OCI-LY1 (cell line): ENCODE measurements around the gene RNF212.

Experiments
- EZH2 ChIP-seq: fragments of 200-600 bp; sonication (generic), shearing (Covaris generic); IDR thresholded peaks from 2 replicates; pipeline ENCODE4 v1.8.0; 2017; ENCODE audit warnings: borderline replicate concordance, mixed run types, mild to moderate bottlenecking, antibody characterized with exemption, low read length, moderate library complexity, mixed read lengths
- TF ChIP-seq, protein P1 (sequence below): fragments of 200-600 bp; sonication (generic), shearing (Covaris generic); IDR thresholded peaks from 2 replicates; pipeline ENCODE4 v1.5.1; 2017; ENCODE audit warnings: mild to moderate bottlenecking, antibody characterized with exemption, low read length, moderate library complexity, mixed read lengths

- TF ChIP-seq, protein P1, sequence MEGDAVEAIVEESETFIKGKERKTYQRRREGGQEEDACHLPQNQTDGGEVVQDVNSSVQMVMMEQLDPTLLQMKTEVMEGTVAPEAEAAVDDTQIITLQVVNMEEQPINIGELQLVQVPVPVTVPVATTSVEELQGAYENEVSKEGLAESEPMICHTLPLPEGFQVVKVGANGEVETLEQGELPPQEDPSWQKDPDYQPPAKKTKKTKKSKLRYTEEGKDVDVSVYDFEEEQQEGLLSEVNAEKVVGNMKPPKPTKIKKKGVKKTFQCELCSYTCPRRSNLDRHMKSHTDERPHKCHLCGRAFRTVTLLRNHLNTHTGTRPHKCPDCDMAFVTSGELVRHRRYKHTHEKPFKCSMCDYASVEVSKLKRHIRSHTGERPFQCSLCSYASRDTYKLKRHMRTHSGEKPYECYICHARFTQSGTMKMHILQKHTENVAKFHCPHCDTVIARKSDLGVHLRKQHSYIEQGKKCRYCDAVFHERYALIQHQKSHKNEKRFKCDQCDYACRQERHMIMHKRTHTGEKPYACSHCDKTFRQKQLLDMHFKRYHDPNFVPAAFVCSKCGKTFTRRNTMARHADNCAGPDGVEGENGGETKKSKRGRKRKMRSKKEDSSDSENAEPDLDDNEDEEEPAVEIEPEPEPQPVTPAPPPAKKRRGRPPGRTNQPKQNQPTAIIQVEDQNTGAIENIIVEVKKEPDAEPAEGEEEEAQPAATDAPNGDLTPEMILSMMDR, result no peak
- TF ChIP-seq EZH2, result no peak
Measured at GRCh38 chr4:1052231-1052671, 61.1 kb downstream of the RNF212 start.
